Endodermal cell (in vitro differentiated cells): ENCODE results near the gene GINS2. TPM values are rescaled to one million over a fixed set of nuclear protein-coding genes. Genes with fewer than 3 reads are reported as not detected.

Experiments
- DNase-seq: peaks from one replicate; pipeline ENCODE4 v3.0.0-alpha.2; 2017
- H3K27ac ChIP-seq: 2 replicates; pipeline ENCODE4 v1.5.1; 2013; ENCODE audit warnings: mild to moderate bottlenecking, low read depth, low read length, moderate library complexity
- H3K27me3 ChIP-seq: 2 replicates; pipeline ENCODE4 v1.6.1; 2013; ENCODE audit warnings: mild to moderate bottlenecking, low read length, moderate library complexity; ENCODE audit not compliant: insufficient read depth, control insufficient read depth, poor library complexity, severe bottlenecking
- H3K36me3 ChIP-seq: 2 replicates; pipeline ENCODE4 v1.7.0; 2013; ENCODE audit warnings: mild to moderate bottlenecking, low read length, moderate library complexity; ENCODE audit not compliant: control insufficient read depth, insufficient read depth
- H3K4me1 ChIP-seq: one replicate; pipeline ENCODE4 v1.7.0; 2013; ENCODE audit warnings: low read length; ENCODE audit not compliant: control insufficient read depth, insufficient read depth
- H3K4me3 ChIP-seq: 2 replicates; pipeline ENCODE4 v1.5.1; 2013; ENCODE audit warnings: mild to moderate bottlenecking, low read length, moderate library complexity
- H3K9ac ChIP-seq: 2 replicates; pipeline ENCODE4 v1.6.1; 2013; ENCODE audit warnings: mild to moderate bottlenecking, low read length, moderate library complexity; ENCODE audit not compliant: poor library complexity, severe bottlenecking; ENCODE audit errors: extremely low read depth
- H3K9me3 ChIP-seq: 2 replicates; pipeline ENCODE4 v1.6.1; 2013; ENCODE audit warnings: mild to moderate bottlenecking, low read length, moderate library complexity; ENCODE audit not compliant: control insufficient read depth
- H3K27ac Mint-ChIP-seq: 2 replicates; pipeline ENCODE4 v1.8.0; 2020; ENCODE audit warnings: mixed read lengths
- H3K27me3 Mint-ChIP-seq: 2 replicates; pipeline ENCODE4 v1.8.0; 2021; ENCODE audit warnings: mild to moderate bottlenecking, mixed read lengths; ENCODE audit not compliant: insufficient read depth
- H3K36me3 Mint-ChIP-seq: 2 replicates; pipeline ENCODE4 v1.8.0; 2020; ENCODE audit warnings: low read depth, mixed read lengths
- H3K4me1 Mint-ChIP-seq: 2 replicates; pipeline ENCODE4 v1.8.0; 2020; ENCODE audit warnings: mixed read lengths
- H3K4me3 Mint-ChIP-seq: 2 replicates; pipeline ENCODE4 v1.8.0; 2020; ENCODE audit warnings: mild to moderate bottlenecking, moderate library complexity, mixed read lengths
- H3K9me3 Mint-ChIP-seq: 2 replicates; pipeline ENCODE4 v1.8.0; 2020; ENCODE audit warnings: mild to moderate bottlenecking, mixed read lengths
- CTCF ChIP-seq: fragments of 200-600 bp; sonication (generic); conservative IDR thresholded peaks from 2 replicates; pipeline ENCODE4 v1.5.0; 2021; ENCODE audit warnings: antibody characterized with exemption, mild to moderate bottlenecking
- WGBS, 2 experiments: methylation state at CpG; one replicate each; pipeline versions ENCODE4 v1.1.5 to v1.1.7; 2013; ENCODE audit warnings: missing lambda C conversion rate in 2 of 2, mixed read lengths in 1 of 2; ENCODE audit not compliant: insufficient coverage in 1 of 2, insufficient read length in 1 of 2; 5-methylcytosine and 5-hydroxymethylcytosine counted together
- total RNA-seq, 2 donors: library from RNA; stranded (reverse); fragmentation: NEBNext Ultra II Directional in 1 of 2; extraction: Animal tissue kit (Norgen Biotek cat#: 25700) in 1 of 2; gene quantifications; 2 replicates in 1 of 2; 3 replicates in 1 of 2; pipeline ENCODE4 v1.2.1, GENCODE V29; 2021

GINS2 gene
- total RNA-seq, 2 donors from 2014 or later = 32.8 to 42.3 TPM

GRCh38 chr16:85663891-85664321, 24.8 kb downstream of the GINS2 start:
- no peak overlapping the region for H3K4me3 Mint-ChIP-seq
- H3K36me3 ChIP-seq = peaks cover 93% of the 10 kb centered on the region
- no peaks in the 10 kb centered on the region for H3K4me1 Mint-ChIP-seq
- H3K9me3 ChIP-seq = no peaks in the 10 kb centered on the region
- no peaks in the 10 kb centered on the region for H3K9me3 Mint-ChIP-seq
- no peaks in the 10 kb centered on the region for H3K4me1 ChIP-seq
- DNase-seq = no peak
- peaks cover 85% of the 10 kb centered on the region for H3K36me3 Mint-ChIP-seq
- no peak overlapping the region for H3K27ac Mint-ChIP-seq
- H3K27me3 Mint-ChIP-seq = no peaks in the 10 kb centered on the region
- no peak for TF ChIP-seq CTCF
- no peaks in the 10 kb centered on the region for H3K27me3 ChIP-seq
- H3K27ac ChIP-seq = no peak overlapping the region
- H3K9ac ChIP-seq = no peak overlapping the region
- WGBS, 2 experiments = 93 to 99% methylated on average over 10 to 12 of the region's 12 CpGs
- no peak overlapping the region for H3K4me3 ChIP-seq

- no peak overlapping the region for H3K4me3 Mint-ChIP-seq
- no peaks in the 10 kb centered on the region for H3K4me1 ChIP-seq
- 97% methylated on average over 36 to 38 of the region's 38 CpGs for WGBS, 2 experiments
- H3K27ac ChIP-seq = peak overlapping the region; percentile 98
- peaks cover 85% of the 10 kb centered on the region for H3K36me3 Mint-ChIP-seq
- no peak overlapping the region for H3K9ac ChIP-seq
- H3K36me3 ChIP-seq = peaks cover 93% of the 10 kb centered on the region
- no peaks in the 10 kb centered on the region for H3K27me3 ChIP-seq
- H3K27ac Mint-ChIP-seq = no peak overlapping the region
- H3K4me3 ChIP-seq = no peak overlapping the region
- no peaks in the 10 kb centered on the region for H3K9me3 ChIP-seq
- no peaks in the 10 kb centered on the region for H3K4me1 Mint-ChIP-seq
- no peaks in the 10 kb centered on the region for H3K9me3 Mint-ChIP-seq
- DNase-seq = no peak
- no peaks in the 10 kb centered on the region for H3K27me3 Mint-ChIP-seq
- no peak for TF ChIP-seq CTCF
These were observed 25.6 kb downstream of the GINS2 start for GRCh38 chr16:85662976-85663830.

- no peak overlapping the region for H3K4me3 Mint-ChIP-seq
- H3K36me3 Mint-ChIP-seq = peaks cover 83% of the 10 kb centered on the region
- peaks cover 94% of the 10 kb centered on the region for H3K36me3 ChIP-seq
These were observed 26.3 kb downstream of the GINS2 start for GRCh38 chr16:85662482-85662812.

More at GRCh38 chr16:85662482-85662812, 26.3 kb downstream of the GINS2 start:
- Mint-ChIP-seq H3K4me1 (no peaks in the 10 kb centered on the region), H3K9me3 (no peaks in the 10 kb centered on the region), H3K27ac (no peak overlapping the region), H3K27me3 (no peaks in the 10 kb centered on the region)
- H3K27me3 ChIP-seq = no peaks in the 10 kb centered on the region
- H3K4me3 ChIP-seq = no peak overlapping the region
- no peak for TF ChIP-seq CTCF
- no peak for DNase-seq
- peak overlapping the region; percentile 98 for H3K27ac ChIP-seq
- H3K4me1 ChIP-seq = no peaks in the 10 kb centered on the region
- no peak overlapping the region for H3K9ac ChIP-seq
- 75 to 96% methylated on average over 1 to 3 of the region's 3 CpGs for WGBS, 2 experiments
- H3K9me3 ChIP-seq = no peaks in the 10 kb centered on the region
